Activated naive CD4-positive, alpha-beta T cell treated with anti-CD3 and anti-CD28 coated beads for 36 hours (primary cell): Measurements from ENCODE around the gene SSB. TPM values are rescaled to one million over a fixed set of nuclear protein-coding genes. Genes with fewer than 3 reads are reported as not detected.
A peak's percentile ranks its signal among the peaks of the same experiment; 100 is the strongest.

Experiments
- CTCF ChIA-PET: fragments of 350-600 bp; sonication (Branson Sonifier 250); formaldehyde crosslinking; loops from one replicate; lab custom pipeline; 2021; ENCODE audit warnings: antibody characterized with exemption; lab: Charles Lee
- DNase-seq: peaks from one replicate; pipeline ENCODE4 v3.0.0-alpha.2; 2020
- H3K27ac Mint-ChIP-seq: one replicate; pipeline ENCODE4 v1.8.0; 2021; ENCODE audit warnings: mild to moderate bottlenecking, mixed read lengths
- H3K27me3 Mint-ChIP-seq: one replicate; pipeline ENCODE4 v1.8.0; 2021; ENCODE audit warnings: low read depth, mixed read lengths
- H3K36me3 Mint-ChIP-seq: one replicate; pipeline ENCODE4 v1.8.0; 2021; ENCODE audit warnings: low read depth, mixed read lengths
- H3K4me1 Mint-ChIP-seq: one replicate; pipeline ENCODE4 v1.8.0; 2021; ENCODE audit warnings: low read depth, mixed read lengths
- H3K4me3 Mint-ChIP-seq: one replicate; pipeline ENCODE4 v1.8.0; 2021; ENCODE audit warnings: mild to moderate bottlenecking, moderate library complexity, mixed read lengths
- H3K9me3 Mint-ChIP-seq: one replicate; pipeline ENCODE4 v1.8.0; 2021; ENCODE audit warnings: mixed read lengths
- intact Hi-C: fragments of 100-400 bp; cut with micrococcal nuclease; formaldehyde crosslinking; loops from one replicate; pipeline ENCODE4 v1.15.1; 2023
- total RNA-seq, 2 experiments: library from RNA; stranded (reverse); gene quantifications; one replicate each; pipeline ENCODE4 v1.2.3, GENCODE V29; 2021

SSB gene
- total RNA-seq, 2 experiments from 2014 or later: 122 to 129 TPM

- H3K27me3 Mint-ChIP-seq: peaks cover 20% of the 10 kb centered on the region
- CTCF ChIA-PET: no interaction called here
- no peaks in the 10 kb centered on the region for H3K36me3 Mint-ChIP-seq
- peaks cover 2% of the 10 kb centered on the region for H3K4me1 Mint-ChIP-seq
- H3K9me3 Mint-ChIP-seq: no peaks in the 10 kb centered on the region
- H3K27ac Mint-ChIP-seq: no peak overlapping the region
- intact Hi-C loops: no loop called here
- peak overlapping the region; percentile 59 for H3K4me3 Mint-ChIP-seq
- peak; percentile 37 for DNase-seq
Observed at GRCh38 chr2:169768262-169768995, 30.2 kb upstream of the SSB start.

- H3K4me3 Mint-ChIP-seq: no peak overlapping the region
- H3K4me1 Mint-ChIP-seq: peaks cover 2% of the 10 kb centered on the region
- no peak for DNase-seq
- no peak overlapping the region for H3K27ac Mint-ChIP-seq
- no peaks in the 10 kb centered on the region for H3K36me3 Mint-ChIP-seq
- CTCF ChIA-PET: no interaction called here
- intact Hi-C loops: no loop called here
- H3K27me3 Mint-ChIP-seq: peaks cover 20% of the 10 kb centered on the region
- H3K9me3 Mint-ChIP-seq: no peaks in the 10 kb centered on the region
Observed at GRCh38 chr2:169771021-169771420, 27.6 kb upstream of the SSB start.

- CTCF ChIA-PET: no interaction called here
- DNase-seq: no peak
- no peak overlapping the region for H3K4me3 Mint-ChIP-seq
- H3K9me3 Mint-ChIP-seq: no peaks in the 10 kb centered on the region
- intact Hi-C loops: no loop called here
- H3K27me3 Mint-ChIP-seq: peaks cover 20% of the 10 kb centered on the region
- no peak overlapping the region for H3K27ac Mint-ChIP-seq
- no peaks in the 10 kb centered on the region for H3K36me3 Mint-ChIP-seq
- H3K4me1 Mint-ChIP-seq: peaks cover 2% of the 10 kb centered on the region
Observed at GRCh38 chr2:169771612-169772011, 27.1 kb upstream of the SSB start.

- H3K27ac Mint-ChIP-seq: no peak overlapping the region
- no peak overlapping the region for H3K4me3 Mint-ChIP-seq
- intact Hi-C loops: no loop called here
- peaks cover 12% of the 10 kb centered on the region for H3K27me3 Mint-ChIP-seq
- no peaks in the 10 kb centered on the region for H3K9me3 Mint-ChIP-seq
- H3K36me3 Mint-ChIP-seq: no peaks in the 10 kb centered on the region
- CTCF ChIA-PET: no interaction called here
- DNase-seq: no peak
- peaks cover 2% of the 10 kb centered on the region for H3K4me1 Mint-ChIP-seq
Observed at GRCh38 chr2:169772651-169773050, 26.0 kb upstream of the SSB start.

GRCh38 chr2:169775354-169775753 is 23.3 kb upstream of the SSB start:
- Mint-ChIP-seq H3K9me3 (no peaks in the 10 kb centered on the region), H3K4me1 (no peaks in the 10 kb centered on the region), H3K36me3 (no peaks in the 10 kb centered on the region), H3K27ac (no peak overlapping the region), H3K4me3 (no peak overlapping the region), H3K27me3 (peaks cover 2% of the 10 kb centered on the region)
- intact Hi-C loops: no loop called here
- DNase-seq: no peak
- CTCF ChIA-PET: interaction anchor here (1.2 kb wide), 1 partner anchor 10 kb away, joined by 3 read pairs; no protein-coding TSS in a partner anchor

- DNase-seq: no peak
- H3K4me3 Mint-ChIP-seq: no peak overlapping the region
- H3K27ac Mint-ChIP-seq: no peak overlapping the region
- H3K9me3 Mint-ChIP-seq: no peaks in the 10 kb centered on the region
- intact Hi-C loops: no loop called here
- H3K27me3 Mint-ChIP-seq: peaks cover 1% of the 10 kb centered on the region
- H3K4me1 Mint-ChIP-seq: no peaks in the 10 kb centered on the region
- no peaks in the 10 kb centered on the region for H3K36me3 Mint-ChIP-seq
- CTCF ChIA-PET: no interaction called here
Observed at GRCh38 chr2:169775765-169776164, 22.9 kb upstream of the SSB start.

- no peak for DNase-seq
- H3K36me3 Mint-ChIP-seq: no peaks in the 10 kb centered on the region
- H3K27ac Mint-ChIP-seq: no peak overlapping the region
- no peak overlapping the region for H3K4me3 Mint-ChIP-seq
- CTCF ChIA-PET: interaction anchor here (0.5 to 0.6 kb wide), 2 partner anchors 12 to 45 kb away, joined by 4 read pairs; no protein-coding TSS in a partner anchor
- H3K4me1 Mint-ChIP-seq: no peaks in the 10 kb centered on the region
- H3K27me3 Mint-ChIP-seq: peaks cover 2% of the 10 kb centered on the region
- H3K9me3 Mint-ChIP-seq: no peaks in the 10 kb centered on the region
- intact Hi-C loops: no loop called here
Observed at GRCh38 chr2:169776252-169776761, 22.4 kb upstream of the SSB start.

- H3K4me3 Mint-ChIP-seq: no peak overlapping the region
- peaks cover 6% of the 10 kb centered on the region for H3K27me3 Mint-ChIP-seq
- intact Hi-C loops: no loop called here
- CTCF ChIA-PET: no interaction called here
- no peaks in the 10 kb centered on the region for H3K36me3 Mint-ChIP-seq
- no peak for DNase-seq
- H3K4me1 Mint-ChIP-seq: no peaks in the 10 kb centered on the region
- H3K27ac Mint-ChIP-seq: no peak overlapping the region
- H3K9me3 Mint-ChIP-seq: no peaks in the 10 kb centered on the region
Observed at GRCh38 chr2:169778446-169778845, 20.2 kb upstream of the SSB start.

GRCh38 chr2:169781249-169782013 is 17.2 kb upstream of the SSB start:
- H3K27me3 Mint-ChIP-seq: peaks cover 6% of the 10 kb centered on the region
- no peaks in the 10 kb centered on the region for H3K9me3 Mint-ChIP-seq
- CTCF ChIA-PET: interaction anchor here (0.6 kb wide), 1 partner anchor 42 kb away, joined by 3 read pairs; no protein-coding TSS in a partner anchor
- H3K27ac Mint-ChIP-seq: no peak overlapping the region
- no peak for DNase-seq
- H3K36me3 Mint-ChIP-seq: no peaks in the 10 kb centered on the region
- no peak overlapping the region for H3K4me3 Mint-ChIP-seq
- H3K4me1 Mint-ChIP-seq: no peaks in the 10 kb centered on the region
- intact Hi-C loops: no loop called here

GRCh38 chr2:169782513-169782912 is 16.2 kb upstream of the SSB start:
- CTCF ChIA-PET: no interaction called here
- intact Hi-C loops: no loop called here

GRCh38 chr2:169790581-169790980 is 8.1 kb upstream of the SSB start:
- Mint-ChIP-seq H3K27ac (no peak overlapping the region), H3K9me3 (no peaks in the 10 kb centered on the region), H3K36me3 (no peaks in the 10 kb centered on the region), H3K27me3 (peaks cover 22% of the 10 kb centered on the region), H3K4me3 (no peak overlapping the region), H3K4me1 (peaks cover 6% of the 10 kb centered on the region)
- intact Hi-C loops: loop anchor here (10.0 kb wide), 1 partner anchor 266 kb away; no protein-coding TSS in a partner anchor
- CTCF ChIA-PET: interaction anchor here (0.6 to 0.7 kb wide), 2 partner anchors 32 to 344 kb away, joined by 3 read pairs; no protein-coding TSS in a partner anchor
- DNase-seq: no peak

More at GRCh38 chr2:169782513-169782912, 16.2 kb upstream of the SSB start:
- no peak for DNase-seq
- no peak overlapping the region for H3K27ac Mint-ChIP-seq
- no peaks in the 10 kb centered on the region for H3K36me3 Mint-ChIP-seq
- H3K9me3 Mint-ChIP-seq: no peaks in the 10 kb centered on the region
- no peaks in the 10 kb centered on the region for H3K4me1 Mint-ChIP-seq
- H3K27me3 Mint-ChIP-seq: peaks cover 6% of the 10 kb centered on the region
- no peak overlapping the region for H3K4me3 Mint-ChIP-seq

- no peak for DNase-seq
- H3K4me1 Mint-ChIP-seq: peaks cover 8% of the 10 kb centered on the region
- no peaks in the 10 kb centered on the region for H3K36me3 Mint-ChIP-seq
- CTCF ChIA-PET: interaction anchor here (0.6 to 1.4 kb wide), 3 partner anchors 25 to 33 kb away, joined by 3 to 4 read pairs (median 3); no protein-coding TSS in a partner anchor
- no peak overlapping the region for H3K4me3 Mint-ChIP-seq
- H3K27me3 Mint-ChIP-seq: peaks cover 4% of the 10 kb centered on the region
- no peaks in the 10 kb centered on the region for H3K9me3 Mint-ChIP-seq
- H3K27ac Mint-ChIP-seq: no peak overlapping the region
- intact Hi-C loops: loop anchor here (10.0 kb wide), 1 partner anchor 270 kb away; no protein-coding TSS in a partner anchor
Observed at GRCh38 chr2:169795181-169795580, 3.5 kb upstream of the SSB start.
